Kidney (tissue), 14 donors: ENCODE data around the gene FAM219A. TPM values are rescaled to one million over a fixed set of nuclear protein-coding genes. Genes with fewer than 3 reads are reported as not detected.

Experiments used
- DNase-seq, 5 donors: peaks; one replicate each; pipeline ENCODE4 v3.0.0-alpha.2; 2013 to 2020
- FAIRE-seq: peaks from 2 replicates; lab custom pipeline; 2012; peaks lifted over from hg19 to GRCh38; lab: Jason Lieb, UNC
- H3K27ac ChIP-seq, 2 donors: one replicate each; pipeline ENCODE4 v1.7.0; 2013; ENCODE audit warnings: low read depth in 2 of 2, low read length in 2 of 2, inconsistent platforms in 1 of 2
- H3K27me3 ChIP-seq: one replicate; pipeline ENCODE4 v1.7.1; 2013; ENCODE audit warnings: low read length, inconsistent platforms; ENCODE audit not compliant: control insufficient read depth, insufficient read depth
- H3K36me3 ChIP-seq, 3 donors: one replicate each; pipeline versions ENCODE4 v1.7.0 to v1.7.1; 2013; ENCODE audit warnings: low read length in 3 of 3, control low read depth in 1 of 3, inconsistent platforms in 1 of 3; ENCODE audit not compliant: insufficient read depth in 3 of 3, control insufficient read depth in 2 of 3
- H3K4me1 ChIP-seq, 3 donors: one replicate each; pipeline versions ENCODE4 v1.7.0 to v1.7.1; 2013; ENCODE audit warnings: low read length in 3 of 3, inconsistent platforms in 1 of 3, low read depth in 1 of 3; ENCODE audit not compliant: control insufficient read depth in 2 of 3, insufficient read depth in 2 of 3
- H3K4me3 ChIP-seq, 3 donors: one replicate each; pipeline versions ENCODE4 v1.7.0 to v1.8.1; 2013; ENCODE audit warnings: low read length in 3 of 3, control low read depth in 1 of 3, inconsistent platforms in 1 of 3
- H3K9ac ChIP-seq, 3 donors: one replicate each; pipeline versions ENCODE4 v1.7.0 to v1.7.1; 2013; ENCODE audit warnings: low read length in 3 of 3, control low read depth in 1 of 3, inconsistent platforms in 1 of 3
- H3K9me3 ChIP-seq, 3 donors: one replicate each; pipeline versions ENCODE4 v1.7.0 to v1.7.1; 2013; ENCODE audit warnings: low read length in 3 of 3, control low read depth in 1 of 3, inconsistent platforms in 1 of 3; ENCODE audit not compliant: control insufficient read depth in 2 of 3, insufficient read depth in 1 of 3
- intact Hi-C: fragments of 100-400 bp; cut with DNase I; formaldehyde crosslinking; loops from one replicate; pipeline ENCODE4 v1.11.1; 2022
- polyA plus RNA-seq: library from polyadenylated mRNA; stranded (reverse); fragments of 350-450 nt; fragmentation: Illumina TruSeq; extraction: RNeasy Lipid Tissue Mini Kit (QIAGEN cat#74804); gene quantifications from one replicate; pipeline ENCODE4 v1.2.3, GENCODE V29; 2014; ENCODE audit warnings: low read depth, low replicate concordance; ENCODE audit not compliant: insufficient read depth
- total RNA-seq: library from RNA; stranded (reverse); fragmentation: NEBNext Ultra II Directional; extraction: Animal tissue kit (Norgen Biotek cat#: 25700); gene quantifications from one replicate; pipeline ENCODE4 v1.2.1, GENCODE V29; 2021
- TF ChIP-seq, protein P1 (sequence below): IDR thresholded peaks from 3 replicates; pipeline ENCODE4 v1.5.1; 2012; ENCODE audit warnings: mild to moderate bottlenecking, moderate library complexity, borderline replicate concordance; ENCODE audit not compliant: insufficient read depth; ENCODE audit errors: extremely low read depth
- donor health status: control.
- donor health status: control.
- donor health status: control.
- donor health status: control.
- donor health status: control.
- donor health status: DM: yes; HTN: yes; CAD: no.
- donor health status: Normal renal cell carcinoma (clear cell type).

FAM219A gene
- total and polyA plus RNA-seq, 2 donors from 2014 or later = 8.7 to 21.1 TPM

DNA sequence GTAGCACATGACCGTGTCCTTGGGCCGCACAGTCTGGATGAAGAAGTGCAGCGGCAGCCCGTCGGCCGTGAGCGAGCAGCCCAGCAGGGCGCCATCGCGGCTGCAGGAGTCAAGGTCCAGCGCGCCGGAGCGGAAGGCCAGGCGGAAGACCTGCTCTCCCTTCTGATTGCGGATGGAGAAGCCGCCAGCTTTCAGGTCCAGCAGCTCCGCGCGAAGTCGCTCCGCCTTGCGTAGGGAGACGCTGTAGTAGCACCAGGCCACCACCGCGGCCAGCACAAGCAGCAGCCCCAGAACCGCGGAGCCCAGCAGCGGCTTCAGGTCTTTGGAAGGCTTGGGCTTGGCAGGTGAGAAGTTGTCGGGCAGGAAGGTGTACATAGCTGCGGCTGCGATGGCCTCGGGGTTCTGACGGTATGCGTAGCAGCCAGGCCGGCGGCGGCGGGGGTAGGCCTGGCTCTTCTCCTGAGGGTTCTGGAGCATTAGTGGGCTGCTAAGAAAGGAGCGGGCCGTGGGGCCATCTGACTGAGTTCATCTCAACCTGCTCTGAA, 85.8 kb downstream of the FAM219A start:
- Histone ChIP-seq H3K36me3 (peaks cover 0 to 14% (median 0%) of the 10 kb centered on the region in 3 donors), H3K27ac (no peak overlapping the region), H3K9ac (no peak overlapping the region), H3K9me3 (no peaks in the 10 kb centered on the region), H3K4me3 (no peak overlapping the region), H3K27me3 (peaks cover 4% of the 10 kb centered on the region), H3K4me1 (peaks cover 0 to 13% (median 4%) of the 10 kb centered on the region in 3 donors)
- DNase-seq (peak in 4 of 5 donors; percentile 68 to 80 (median 78)), FAIRE-seq (no peak)
- intact Hi-C loops = no loop called here
- TF ChIP-seq, protein P1, sequence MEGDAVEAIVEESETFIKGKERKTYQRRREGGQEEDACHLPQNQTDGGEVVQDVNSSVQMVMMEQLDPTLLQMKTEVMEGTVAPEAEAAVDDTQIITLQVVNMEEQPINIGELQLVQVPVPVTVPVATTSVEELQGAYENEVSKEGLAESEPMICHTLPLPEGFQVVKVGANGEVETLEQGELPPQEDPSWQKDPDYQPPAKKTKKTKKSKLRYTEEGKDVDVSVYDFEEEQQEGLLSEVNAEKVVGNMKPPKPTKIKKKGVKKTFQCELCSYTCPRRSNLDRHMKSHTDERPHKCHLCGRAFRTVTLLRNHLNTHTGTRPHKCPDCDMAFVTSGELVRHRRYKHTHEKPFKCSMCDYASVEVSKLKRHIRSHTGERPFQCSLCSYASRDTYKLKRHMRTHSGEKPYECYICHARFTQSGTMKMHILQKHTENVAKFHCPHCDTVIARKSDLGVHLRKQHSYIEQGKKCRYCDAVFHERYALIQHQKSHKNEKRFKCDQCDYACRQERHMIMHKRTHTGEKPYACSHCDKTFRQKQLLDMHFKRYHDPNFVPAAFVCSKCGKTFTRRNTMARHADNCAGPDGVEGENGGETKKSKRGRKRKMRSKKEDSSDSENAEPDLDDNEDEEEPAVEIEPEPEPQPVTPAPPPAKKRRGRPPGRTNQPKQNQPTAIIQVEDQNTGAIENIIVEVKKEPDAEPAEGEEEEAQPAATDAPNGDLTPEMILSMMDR = no peak

DNA sequence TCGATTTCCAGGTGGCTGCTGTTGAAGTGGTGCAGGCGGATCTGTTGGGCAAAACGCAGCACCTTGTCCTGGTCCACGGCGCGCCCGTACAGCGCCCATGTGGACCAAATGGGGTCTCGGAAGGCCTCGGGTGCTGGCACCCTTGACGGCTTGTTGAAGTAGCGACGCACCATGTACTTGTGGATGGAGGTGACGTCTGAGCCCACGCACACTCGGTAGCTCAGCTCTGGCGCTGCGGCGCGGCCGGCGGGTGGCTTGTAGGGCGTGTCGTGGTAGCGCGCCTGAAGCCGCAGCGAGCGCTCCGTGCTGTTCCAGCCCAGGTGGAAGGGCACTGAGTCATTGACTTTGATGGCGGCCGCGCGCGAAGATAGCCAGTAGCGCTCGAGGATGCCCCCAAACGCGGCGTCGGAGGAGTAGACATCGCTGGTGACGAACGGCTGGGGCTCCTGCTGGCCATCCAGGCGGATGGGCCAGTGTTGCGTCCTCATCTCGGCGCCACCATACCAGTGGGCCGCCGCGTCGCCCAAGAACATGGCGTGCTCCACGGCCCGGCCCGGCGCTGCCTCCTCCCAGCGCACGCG, 86.4 kb downstream of the FAM219A start:
- no peak for FAIRE-seq
- Histone ChIP-seq H3K9me3 (no peaks in the 10 kb centered on the region), H3K36me3 (peaks cover 0 to 14% (median 0%) of the 10 kb centered on the region in 3 donors), H3K4me1 (peaks cover 0 to 11% (median 4%) of the 10 kb centered on the region in 3 donors), H3K27me3 (peaks cover 4% of the 10 kb centered on the region), H3K4me3 (no peak overlapping the region), H3K9ac (no peak overlapping the region), H3K27ac (no peak overlapping the region)
- no peak for DNase-seq
- TF ChIP-seq, protein P1 = no peak
- intact Hi-C loops = no loop called here

DNA sequence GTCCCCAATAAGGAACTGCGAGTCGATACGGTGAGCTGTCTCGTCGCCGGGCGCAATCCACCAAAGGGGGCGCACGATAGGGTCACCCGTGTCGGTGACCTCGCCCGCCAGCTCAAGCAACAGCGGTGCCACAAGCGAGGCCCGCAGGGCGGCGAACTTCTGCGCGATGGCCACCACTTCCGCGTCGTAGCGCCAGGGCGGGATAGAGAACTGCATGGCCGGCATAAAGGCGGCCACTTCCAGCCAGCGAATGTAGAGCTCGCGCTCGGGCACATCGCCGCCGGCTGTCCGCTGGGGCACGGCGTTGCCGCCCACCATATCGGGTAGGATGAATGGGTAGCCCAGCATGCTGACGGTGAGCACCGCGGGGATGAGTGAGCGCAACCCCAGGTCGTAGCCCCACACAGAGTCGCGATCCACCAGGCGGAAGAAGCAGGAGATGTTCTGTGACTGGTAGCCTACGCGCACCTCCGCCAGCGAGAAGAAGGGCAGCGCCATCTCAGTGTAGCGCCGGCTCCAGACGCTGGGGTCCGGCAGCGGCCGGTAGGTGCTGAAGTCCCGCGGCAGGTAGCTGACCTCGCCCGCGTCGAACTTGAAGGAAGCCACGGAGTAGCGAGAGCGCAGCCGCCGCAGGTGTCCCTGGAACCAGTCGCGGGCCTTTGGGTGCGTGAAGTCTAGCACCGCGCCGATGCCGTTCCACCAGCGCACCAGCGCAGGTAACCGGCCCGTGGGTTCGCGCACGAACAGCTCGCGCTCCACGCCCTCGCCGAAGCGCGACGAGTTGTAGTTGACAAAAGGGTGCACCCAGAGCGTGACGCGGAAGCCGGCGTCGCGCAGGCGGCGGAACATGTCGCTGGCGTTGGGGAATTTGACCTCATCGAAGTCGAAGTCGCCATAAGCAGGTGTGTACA, 87.1 kb downstream of the FAM219A start:
- H3K27me3 ChIP-seq = peaks cover 4% of the 10 kb centered on the region
- DNase-seq = peak in 4 of 5 donors; percentile 27 to 68 (median 38)
- H3K9me3 ChIP-seq = no peaks in the 10 kb centered on the region
- H3K4me3 ChIP-seq = peak overlapping the region in 2 of 3 donors; percentile 37 to 43
- peaks cover 0 to 11% (median 4%) of the 10 kb centered on the region in 3 donors for H3K4me1 ChIP-seq
- TF ChIP-seq, protein P1 = no peak
- intact Hi-C loops = no loop called here
- H3K27ac ChIP-seq = no peak overlapping the region
- H3K9ac ChIP-seq = peak overlapping the region in 1 of 3 donors; percentile 13
- no peak for FAIRE-seq
- H3K36me3 ChIP-seq = peaks cover 0 to 14% (median 0%) of the 10 kb centered on the region in 3 donors
